K562 (cell line): ENCODE data around the gene RGS9BP. TPM values are rescaled to one million over a fixed set of nuclear protein-coding genes. Genes with fewer than 3 reads are reported as not detected.

Source experiments
- ATAC-seq: fragments of 200-7000 bp; cut with Tn5 transposase; 3 replicates; pipeline ENCODE4 v1.9.1; 2020; ENCODE audit warnings: moderate library complexity
- BruUV-seq: library from RNA; stranded (reverse); fragments of 400-500 nt; replicated peaks from 2 replicates; lab custom pipeline; 2021; lab: Mats Ljungman, UMichigan
- CTCF ChIA-PET: fragments of 300-600 bp; formaldehyde crosslinking; extraction: SDS; loops from one replicate; lab custom pipeline; 2021; ENCODE audit warnings: low intra/inter-chr PET ratio; lab: Yijun Ruan, JAX
- POLR2A ChIA-PET: fragments of 300-600, 350-650 bp; sonication (Branson Sonifier 250); formaldehyde crosslinking; extraction: SDS; loops from one replicate; lab custom pipeline; 2021; ENCODE audit warnings: antibody characterized with exemption, inconsistent platforms; lab: Yijun Ruan, JAX
- DNase-seq, 4 experiments: peaks; one replicate each; pipeline versions ENCODE4 v3.0.0 to v3.0.0-alpha.2; 2011 to 2018; ENCODE audit warnings: low spot score in 3 of 4, mixed read lengths in 3 of 4; ENCODE audit errors: extremely low read depth in 1 of 4
- FAIRE-seq: peaks from 2 replicates; lab custom pipeline; 2011; peaks lifted over from hg19 to GRCh38; lab: Jason Lieb, UNC
- H2AFZ ChIP-seq: 2 replicates; pipeline ENCODE4 v1.6.0; 2011; ENCODE audit warnings: low read depth, low read length, control low read depth, inconsistent platforms
- H3K27ac ChIP-seq: fragments of 200-600 bp; 3 replicates; pipeline ENCODE4 v1.8.0; 2011; ENCODE audit warnings: low read depth, mild to moderate bottlenecking, control low read depth, inconsistent platforms, low read length, moderate library complexity, mixed read lengths; ENCODE audit errors: extremely low read depth
- H3K27me3 ChIP-seq, 2 experiments: fragments of 300-600 bp in 1 of 2; 2 replicates in 1 of 2; 3 replicates in 1 of 2; pipeline versions ENCODE4 v1.6.0 to v1.8.0; 2011; ENCODE audit warnings: inconsistent platforms in 2 of 2, low read length in 2 of 2, mild to moderate bottlenecking in 1 of 2, mixed read lengths in 1 of 2, moderate library complexity in 1 of 2; ENCODE audit not compliant: control insufficient read depth in 2 of 2, insufficient read depth in 2 of 2
- H3K36me3 ChIP-seq: fragments of 300-600 bp; 3 replicates; pipeline ENCODE4 v1.8.0; 2011; ENCODE audit warnings: mild to moderate bottlenecking, low read length, inconsistent platforms; ENCODE audit not compliant: control insufficient read depth, insufficient read depth
- H3K4me1 ChIP-seq, 2 experiments: fragments of 200-600 bp in 1 of 2; replicated peaks in 1 of 2; 2 replicates in 1 of 2; 3 replicates in 1 of 2; pipeline versions ENCODE4 v1.5.1 to v1.8.0; 2011; ENCODE audit warnings: inconsistent platforms in 2 of 2, low read length in 2 of 2, mild to moderate bottlenecking in 1 of 2, mixed read lengths in 1 of 2, moderate library complexity in 1 of 2; ENCODE audit not compliant: control insufficient read depth in 2 of 2, insufficient read depth in 2 of 2
- H3K4me2 ChIP-seq: 2 replicates; pipeline ENCODE4 v1.6.1; 2011; ENCODE audit warnings: low read length, control low read depth, inconsistent platforms, mixed read lengths; ENCODE audit not compliant: insufficient read depth
- H3K4me3 ChIP-seq: fragments of 200-600 bp; sonication (generic), shearing (Covaris generic); 2 replicates; pipeline ENCODE4 v1.5.1; 2016; ENCODE audit warnings: control low read depth, inconsistent platforms
- H3K79me2 ChIP-seq: fragments of 200-600 bp; 3 replicates; pipeline ENCODE4 v1.8.0; 2011; ENCODE audit warnings: low read length, inconsistent platforms; ENCODE audit not compliant: control insufficient read depth, insufficient read depth
- H3K9ac ChIP-seq, 2 experiments: 2 replicates each; pipeline versions ENCODE4 v1.6.0 to v1.6.1; 2011; ENCODE audit warnings: low read depth in 2 of 2, low read length in 2 of 2, control low read depth in 1 of 2, inconsistent platforms in 1 of 2, mild to moderate bottlenecking in 1 of 2, mixed read lengths in 1 of 2; ENCODE audit not compliant: insufficient read depth in 1 of 2
- H3K9me1 ChIP-seq: one replicate; pipeline ENCODE4 v1.6.0; 2011; ENCODE audit warnings: inconsistent platforms, mild to moderate bottlenecking, low read length, moderate library complexity; ENCODE audit not compliant: control insufficient read depth, insufficient read depth
- H3K9me3 ChIP-seq: replicated peaks from 2 replicates; pipeline ENCODE4 v1.5.1; 2011; ENCODE audit warnings: low read depth, low read length, inconsistent platforms; ENCODE audit not compliant: control insufficient read depth, insufficient read depth
- H4K20me1 ChIP-seq: replicated peaks from 2 replicates; pipeline ENCODE4 v1.6.1; 2011; ENCODE audit warnings: low read length, inconsistent platforms, mixed read lengths; ENCODE audit not compliant: control insufficient read depth, insufficient read depth
- ATF7 ChIP-seq: fragments of 450-650 bp; IDR thresholded peaks from 2 replicates; pipeline ENCODE4 v1.7.1; 2014; ENCODE audit warnings: mild to moderate bottlenecking, moderate library complexity
- CREBBP ChIP-seq: IDR thresholded peaks from one replicate; pipeline ENCODE4 v1.6.1; 2012; ENCODE audit warnings: low read depth, mild to moderate bottlenecking, control low read depth, inconsistent platforms, low read length
- CXXC5 ChIP-seq: fragments of 250-450 bp; sonication (Bioruptor Pico); IDR thresholded peaks from 2 replicates; pipeline ENCODE4 v1.8.0; 2022; ENCODE audit warnings: inconsistent platforms, mild to moderate bottlenecking, moderate library complexity
- DACH1 ChIP-seq: fragments of 450-650 bp; IDR thresholded peaks from 2 replicates; pipeline ENCODE4 v1.6.1; 2018; ENCODE audit not compliant: partially characterized antibody
- IRF2 ChIP-seq: sonication (generic); formaldehyde crosslinking; IDR thresholded peaks from 2 replicates; pipeline ENCODE4 v1.8.1; 2022; ENCODE audit warnings: mild to moderate bottlenecking, missing genetic modification reagents
- KAT7 ChIP-seq: sonication (generic); formaldehyde crosslinking; IDR thresholded peaks from 2 replicates; pipeline ENCODE4 v1.8.0; 2022; ENCODE audit warnings: missing genetic modification reagents, mild to moderate bottlenecking, borderline replicate concordance
- MXI1 ChIP-seq: IDR thresholded peaks from 2 replicates; pipeline ENCODE4 v1.6.1; 2011; ENCODE audit warnings: low read depth, mild to moderate bottlenecking, improper control_type of control experiment, low read length
- NR1H2 ChIP-seq: sonication (generic); formaldehyde crosslinking; IDR thresholded peaks from 2 replicates; pipeline ENCODE4 v1.4.0; 2020; ENCODE audit warnings: mild to moderate bottlenecking, missing genetic modification reagents
- RBM22 ChIP-seq: fragments of 200-400 bp; formaldehyde crosslinking; IDR thresholded peaks from 2 replicates; pipeline ENCODE4 v1.6.1; 2018; ENCODE audit warnings: low read length, low read depth; ENCODE audit not compliant: poor library complexity, severe bottlenecking
- SNRNP70 ChIP-seq: fragments of 200-400 bp; formaldehyde crosslinking; optimal IDR thresholded peaks from 2 replicates; pipeline ENCODE3; 2017; ENCODE audit warnings: low read depth, low read length
- ZBED1 ChIP-seq: IDR thresholded peaks from 2 replicates; pipeline ENCODE4 v1.6.1; 2014
- ZNF165 ChIP-seq: fragments of 250-450 bp; sonication (Bioruptor Pico); IDR thresholded peaks from 2 replicates; pipeline ENCODE4 v1.4.0; 2020; ENCODE audit warnings: borderline replicate concordance
- ZNF263 ChIP-seq: sonication (generic); formaldehyde crosslinking; IDR thresholded peaks from 2 replicates; pipeline ENCODE4 v1.8.0; 2022; ENCODE audit warnings: mild to moderate bottlenecking, missing genetic modification reagents, borderline replicate concordance
- ZNF780A ChIP-seq: fragments of 250-450 bp; sonication (Bioruptor Pico); IDR thresholded peaks from 2 replicates; pipeline ENCODE4 v1.5.0; 2021; ENCODE audit warnings: mild to moderate bottlenecking
- WGBS: fragments of 100-300 bp; shearing (Covaris generic); methylation state at CpG from one replicate; pipeline ENCODE4 v1.1.6; 2016; ENCODE audit warnings: low coverage, mixed read lengths; ENCODE audit not compliant: insufficient coverage; ENCODE audit errors: missing lambda C conversion rate; 5-methylcytosine and 5-hydroxymethylcytosine counted together
- in situ Hi-C: fragments of 300-500 bp; cut with MboI; formaldehyde crosslinking; loops from 4 replicates; pipeline ENCODE4 v1.15.0; 2018; ENCODE audit warnings: inconsistent platforms, mixed read lengths
- intact Hi-C: fragments of 100-400 bp; cut with micrococcal nuclease; formaldehyde crosslinking; loops from 2 replicates; pipeline ENCODE4 v1.14.2; 2022
- polyA plus RNA-seq, 8 experiments: library from polyadenylated mRNA; depleted of rRNA in 4 of 8; stranded (reverse) in 5 of 8; unstranded in 3 of 8; fragments of >200 nt; fragmentation: Nextera tagmentation in 2 of 8; fragmentation: Illumina TruSeq in 1 of 8; extraction: Ambion mirVana in 2 of 8; extraction: Trizol in 1 of 8; gene quantifications; 2 replicates each; pipeline versions ENCODE4 v1.2.1 to v1.2.3, GENCODE V29; 2011 to 2014; ENCODE audit warnings: inconsistent platforms in 1 of 8, missing spikeins in 1 of 8
- total RNA-seq, 7 experiments: library from RNA; depleted of rRNA in 6 of 7; stranded (reverse); fragments of >200 nt in 6 of 7; fragmentation: Illumina TruSeq in 2 of 7; extraction: Trizol in 2 of 7; gene quantifications; 2 replicates each; pipeline versions ENCODE4 v1.2.1 to v1.2.3, GENCODE V29; 2011 to 2021; ENCODE audit warnings: low replicate concordance in 1 of 7
- TF ChIP-seq, protein P1 (sequence below): sonication (generic); formaldehyde crosslinking; IDR thresholded peaks from 2 replicates; pipeline ENCODE4 v1.8.0; 2022; ENCODE audit warnings: missing genetic modification reagents, mild to moderate bottlenecking, borderline replicate concordance
- TF ChIP-seq, protein P2 (sequence below): fragments of 250-450 bp; sonication (Bioruptor Pico); IDR thresholded peaks from 2 replicates; pipeline ENCODE4 v1.4.0; 2020; ENCODE audit warnings: mild to moderate bottlenecking, moderate library complexity, borderline replicate concordance
- TF ChIP-seq, protein P3 (sequence below), 2 experiments: fragments of 450-650 bp in 1 of 2; sonication (generic) in 1 of 2; formaldehyde crosslinking; conservative IDR thresholded peaks; 2 replicates each; pipeline versions ENCODE4 v1.4.0 to v1.8.1; 2020 to 2022; ENCODE audit warnings: mild to moderate bottlenecking in 1 of 2, missing genetic modification reagents in 1 of 2
- TF ChIP-seq, protein P4 (sequence below): fragments of 450-650 bp; IDR thresholded peaks from one replicate; pipeline ENCODE4 v1.6.1; 2018; ENCODE audit warnings: mild to moderate bottlenecking, moderate library complexity; ENCODE audit not compliant: partially characterized antibody

The RGS9BP gene
- total and polyA plus RNA-seq, 9 of the 15 experiments (the other 6 are each of a cell fraction or from before 2014, with no cell fraction given) = 0.03 to 1.3 (median 0.49) TPM

DNA sequence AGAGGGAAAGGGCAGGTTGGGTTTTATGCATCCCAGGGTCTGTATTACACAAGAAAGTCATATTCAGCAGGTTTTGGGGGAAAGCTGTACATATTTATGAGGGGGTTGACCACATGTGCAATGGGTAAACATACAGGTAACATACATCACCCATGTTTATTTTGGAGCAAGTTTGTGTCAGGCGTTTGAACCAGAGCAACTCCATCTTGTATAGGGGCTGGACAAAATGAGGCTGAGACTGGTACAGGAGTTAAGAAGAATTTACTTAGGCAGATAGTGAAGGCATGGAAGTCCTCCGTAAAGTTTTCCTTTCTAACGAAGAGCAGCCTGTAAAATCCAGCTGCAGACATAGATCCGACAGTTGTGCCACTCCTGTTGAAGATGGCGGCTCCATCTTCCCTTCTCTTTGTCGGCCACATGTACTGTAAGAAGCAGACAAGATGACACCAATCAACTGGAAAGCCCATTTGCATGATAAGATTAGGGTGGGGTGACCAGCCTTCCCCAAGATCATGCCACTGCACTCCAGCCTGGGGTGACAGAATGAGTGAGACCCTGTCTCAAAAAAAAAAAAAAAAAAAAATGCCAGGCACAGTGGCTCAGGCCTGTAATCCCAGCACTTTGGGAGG, 11.3 kb downstream of the RGS9BP start:
- no peak overlapping the region for H3K4me3 ChIP-seq
- no peaks in the 10 kb centered on the region for H3K9me1 ChIP-seq
- CTCF ChIA-PET = no interaction called here
- no peak for DNase-seq
- no peaks in the 10 kb centered on the region for H3K27me3 ChIP-seq
- H3K9me3 ChIP-seq = no peaks in the 10 kb centered on the region
- H3K79me2 ChIP-seq = peaks cover 28% of the 10 kb centered on the region
- no peaks in the 10 kb centered on the region for H3K36me3 ChIP-seq
- in situ Hi-C loops (no loop called here), intact Hi-C loops (loop anchor here (1.0 kb wide), 1 partner anchor 12 kb away; the partner anchor contains the start of genes ANKRD27 and RGS9BP)
- no peaks in the 10 kb centered on the region for H4K20me1 ChIP-seq
- peak overlapping the region; percentile 64 for H2AFZ ChIP-seq
- ATAC-seq = no peak
- H3K27ac ChIP-seq = 0 out of 3 replicates have a peak overlapping the region, but pooled peaks have one; percentile 7
- BruUV-seq = no TSS peak
- POLR2A ChIA-PET = no interaction called here
- 69% methylated on average over 6 of the region's 6 CpGs for WGBS
- no peak for FAIRE-seq
- H3K4me1 ChIP-seq = peaks cover 22 to 28% of the 10 kb centered on the region in 2 experiments; a peak in 4 of 5 replicates
- H3K9ac ChIP-seq = no peak overlapping the region
- no peak overlapping the region for H3K4me2 ChIP-seq
- no peak for TF ChIP-seq ZNF263
- TF ChIP-seq ATF7 = no peak
- TF ChIP-seq, protein P1, sequence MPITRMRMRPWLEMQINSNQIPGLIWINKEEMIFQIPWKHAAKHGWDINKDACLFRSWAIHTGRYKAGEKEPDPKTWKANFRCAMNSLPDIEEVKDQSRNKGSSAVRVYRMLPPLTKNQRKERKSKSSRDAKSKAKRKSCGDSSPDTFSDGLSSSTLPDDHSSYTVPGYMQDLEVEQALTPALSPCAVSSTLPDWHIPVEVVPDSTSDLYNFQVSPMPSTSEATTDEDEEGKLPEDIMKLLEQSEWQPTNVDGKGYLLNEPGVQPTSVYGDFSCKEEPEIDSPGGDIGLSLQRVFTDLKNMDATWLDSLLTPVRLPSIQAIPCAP (CRISPR knock-in tag) = no peak
- TF ChIP-seq ZBED1 = no peak
- no peak for TF ChIP-seq SNRNP70
- TF ChIP-seq DACH1 = no peak
- peak; percentile 42; the same call in 1 of the 2 replicates for TF ChIP-seq ZNF165
- TF ChIP-seq CXXC5 (CRISPR knock-in tag) = peak; percentile 88
- TF ChIP-seq, protein P2, sequence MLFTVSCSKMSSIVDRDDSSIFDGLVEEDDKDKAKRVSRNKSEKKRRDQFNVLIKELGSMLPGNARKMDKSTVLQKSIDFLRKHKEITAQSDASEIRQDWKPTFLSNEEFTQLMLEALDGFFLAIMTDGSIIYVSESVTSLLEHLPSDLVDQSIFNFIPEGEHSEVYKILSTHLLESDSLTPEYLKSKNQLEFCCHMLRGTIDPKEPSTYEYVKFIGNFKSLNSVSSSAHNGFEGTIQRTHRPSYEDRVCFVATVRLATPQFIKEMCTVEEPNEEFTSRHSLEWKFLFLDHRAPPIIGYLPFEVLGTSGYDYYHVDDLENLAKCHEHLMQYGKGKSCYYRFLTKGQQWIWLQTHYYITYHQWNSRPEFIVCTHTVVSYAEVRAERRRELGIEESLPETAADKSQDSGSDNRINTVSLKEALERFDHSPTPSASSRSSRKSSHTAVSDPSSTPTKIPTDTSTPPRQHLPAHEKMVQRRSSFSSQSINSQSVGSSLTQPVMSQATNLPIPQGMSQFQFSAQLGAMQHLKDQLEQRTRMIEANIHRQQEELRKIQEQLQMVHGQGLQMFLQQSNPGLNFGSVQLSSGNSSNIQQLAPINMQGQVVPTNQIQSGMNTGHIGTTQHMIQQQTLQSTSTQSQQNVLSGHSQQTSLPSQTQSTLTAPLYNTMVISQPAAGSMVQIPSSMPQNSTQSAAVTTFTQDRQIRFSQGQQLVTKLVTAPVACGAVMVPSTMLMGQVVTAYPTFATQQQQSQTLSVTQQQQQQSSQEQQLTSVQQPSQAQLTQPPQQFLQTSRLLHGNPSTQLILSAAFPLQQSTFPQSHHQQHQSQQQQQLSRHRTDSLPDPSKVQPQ (CRISPR knock-in tag) = no peak
- TF ChIP-seq, protein P3, sequence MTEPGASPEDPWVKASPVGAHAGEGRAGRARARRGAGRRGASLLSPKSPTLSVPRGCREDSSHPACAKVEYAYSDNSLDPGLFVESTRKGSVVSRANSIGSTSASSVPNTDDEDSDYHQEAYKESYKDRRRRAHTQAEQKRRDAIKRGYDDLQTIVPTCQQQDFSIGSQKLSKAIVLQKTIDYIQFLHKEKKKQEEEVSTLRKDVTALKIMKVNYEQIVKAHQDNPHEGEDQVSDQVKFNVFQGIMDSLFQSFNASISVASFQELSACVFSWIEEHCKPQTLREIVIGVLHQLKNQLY (CRISPR knock-in tag; conservative IDR thresholded peaks at IDR 0.05) = no peak
- TF ChIP-seq MXI1 = no peak
- no peak for TF ChIP-seq ZNF780A (CRISPR knock-in tag)
- no peak for TF ChIP-seq CREBBP
- TF ChIP-seq NR1H2 = no peak
- no peak for TF ChIP-seq RBM22
- TF ChIP-seq, protein P4, sequence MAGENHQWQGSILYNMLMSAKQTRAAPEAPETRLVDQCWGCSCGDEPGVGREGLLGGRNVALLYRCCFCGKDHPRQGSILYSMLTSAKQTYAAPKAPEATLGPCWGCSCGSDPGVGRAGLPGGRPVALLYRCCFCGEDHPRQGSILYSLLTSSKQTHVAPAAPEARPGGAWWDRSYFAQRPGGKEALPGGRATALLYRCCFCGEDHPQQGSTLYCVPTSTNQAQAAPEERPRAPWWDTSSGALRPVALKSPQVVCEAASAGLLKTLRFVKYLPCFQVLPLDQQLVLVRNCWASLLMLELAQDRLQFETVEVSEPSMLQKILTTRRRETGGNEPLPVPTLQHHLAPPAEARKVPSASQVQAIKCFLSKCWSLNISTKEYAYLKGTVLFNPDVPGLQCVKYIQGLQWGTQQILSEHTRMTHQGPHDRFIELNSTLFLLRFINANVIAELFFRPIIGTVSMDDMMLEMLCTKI = no peak
- no peak for TF ChIP-seq KAT7 (CRISPR knock-in tag)
- no peak for TF ChIP-seq IRF2 (CRISPR knock-in tag)
